GM12801 (cell line): Measurements from ENCODE around the gene OR2A25.

Source experiments
- TF ChIP-seq, protein P1 (sequence below): IDR thresholded peaks from one replicate; pipeline ENCODE4 v1.5.1; 2011; ENCODE audit warnings: control low read depth; ENCODE audit not compliant: insufficient read length; ENCODE audit errors: extremely low read depth

Gene OR2A25

DNA sequence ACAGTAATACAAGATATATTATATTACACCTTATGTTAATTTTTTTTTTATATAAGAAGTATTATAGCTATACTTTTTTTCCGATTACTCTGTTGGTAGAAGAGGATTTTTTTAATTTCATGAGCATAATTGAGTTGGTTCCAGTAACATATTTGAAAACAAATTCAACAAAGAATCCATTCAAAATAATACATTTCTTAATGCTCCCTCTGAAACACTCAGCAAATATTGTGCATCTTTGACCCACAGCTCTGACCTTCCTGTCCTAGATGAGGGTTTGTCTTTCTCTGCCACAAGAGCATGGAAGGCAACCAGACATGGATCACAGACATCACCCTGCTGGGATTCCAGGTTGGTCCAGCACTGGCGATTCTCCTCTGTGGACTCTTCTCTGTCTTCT lies 39.7 kb downstream of the OR2A25 start, which contains the start of gene OR2A2:
Gene OR2A2 (plus strand): TSS at position 301 of the 400 bp plus-strand sequence. CDS start 0 bp downstream, at position 301.
- TF ChIP-seq, protein P1, sequence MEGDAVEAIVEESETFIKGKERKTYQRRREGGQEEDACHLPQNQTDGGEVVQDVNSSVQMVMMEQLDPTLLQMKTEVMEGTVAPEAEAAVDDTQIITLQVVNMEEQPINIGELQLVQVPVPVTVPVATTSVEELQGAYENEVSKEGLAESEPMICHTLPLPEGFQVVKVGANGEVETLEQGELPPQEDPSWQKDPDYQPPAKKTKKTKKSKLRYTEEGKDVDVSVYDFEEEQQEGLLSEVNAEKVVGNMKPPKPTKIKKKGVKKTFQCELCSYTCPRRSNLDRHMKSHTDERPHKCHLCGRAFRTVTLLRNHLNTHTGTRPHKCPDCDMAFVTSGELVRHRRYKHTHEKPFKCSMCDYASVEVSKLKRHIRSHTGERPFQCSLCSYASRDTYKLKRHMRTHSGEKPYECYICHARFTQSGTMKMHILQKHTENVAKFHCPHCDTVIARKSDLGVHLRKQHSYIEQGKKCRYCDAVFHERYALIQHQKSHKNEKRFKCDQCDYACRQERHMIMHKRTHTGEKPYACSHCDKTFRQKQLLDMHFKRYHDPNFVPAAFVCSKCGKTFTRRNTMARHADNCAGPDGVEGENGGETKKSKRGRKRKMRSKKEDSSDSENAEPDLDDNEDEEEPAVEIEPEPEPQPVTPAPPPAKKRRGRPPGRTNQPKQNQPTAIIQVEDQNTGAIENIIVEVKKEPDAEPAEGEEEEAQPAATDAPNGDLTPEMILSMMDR, result no peak

DNA sequence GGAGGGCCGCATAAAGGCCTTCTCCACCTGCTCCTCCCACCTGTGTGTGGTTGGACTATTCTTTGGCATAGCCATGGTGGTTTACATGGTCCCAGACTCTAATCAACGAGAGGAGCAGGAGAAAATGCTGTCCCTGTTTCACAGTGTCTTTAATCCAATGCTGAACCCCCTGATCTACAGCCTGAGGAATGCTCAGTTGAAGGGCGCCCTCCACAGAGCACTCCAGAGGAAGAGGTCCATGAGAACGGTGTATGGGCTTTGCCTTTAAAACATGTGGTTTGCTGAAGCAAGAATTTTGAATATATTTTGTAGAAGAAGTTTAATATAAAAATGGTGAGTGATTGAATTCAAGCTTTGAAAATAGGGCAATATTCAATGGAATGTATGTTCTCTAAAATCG lies 40.7 kb downstream of the OR2A25 start:
- TF ChIP-seq, protein P1, result no peak

DNA sequence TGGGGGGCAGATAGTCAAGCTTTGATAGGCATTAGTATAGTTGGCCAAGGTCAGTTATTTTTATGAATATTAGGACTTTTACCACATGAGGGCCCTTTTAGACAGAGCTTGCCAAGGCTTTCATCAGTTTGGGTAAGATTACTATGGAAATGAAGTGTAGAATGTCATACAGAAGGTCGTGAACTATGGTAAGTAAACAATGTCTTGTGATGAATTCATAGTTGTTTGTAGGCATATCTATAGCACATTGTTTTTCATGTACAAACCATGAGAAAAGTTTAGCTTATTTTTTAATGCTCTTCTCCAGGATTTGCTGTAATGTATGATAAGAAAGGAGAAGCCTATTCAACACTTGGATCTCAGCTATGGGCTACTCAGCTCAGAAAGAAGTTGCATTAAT lies 44.0 kb downstream of the OR2A25 start:
- TF ChIP-seq, protein P1, result no peak

DNA sequence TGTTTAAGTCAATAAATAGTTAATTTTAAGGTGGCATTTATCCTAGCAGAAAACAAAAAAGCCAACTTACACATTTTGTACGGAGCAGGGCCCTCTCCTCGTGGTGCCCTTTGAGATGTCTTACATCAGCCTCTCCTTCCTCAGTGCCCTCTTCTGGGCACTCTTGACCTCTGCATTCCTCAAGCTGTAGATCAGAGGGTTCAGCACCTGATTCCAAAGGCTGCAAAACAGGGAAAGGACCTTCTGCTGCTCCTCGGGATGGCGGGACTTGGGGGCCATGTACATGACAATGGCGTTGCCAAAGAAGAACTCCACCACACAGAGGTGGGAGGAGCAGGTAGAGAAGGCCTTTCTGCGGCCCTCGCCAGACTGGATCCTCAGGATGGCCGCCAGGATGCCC lies 48.7 kb downstream of the OR2A25 start:
- TF ChIP-seq, protein P1, result no peak

DNA sequence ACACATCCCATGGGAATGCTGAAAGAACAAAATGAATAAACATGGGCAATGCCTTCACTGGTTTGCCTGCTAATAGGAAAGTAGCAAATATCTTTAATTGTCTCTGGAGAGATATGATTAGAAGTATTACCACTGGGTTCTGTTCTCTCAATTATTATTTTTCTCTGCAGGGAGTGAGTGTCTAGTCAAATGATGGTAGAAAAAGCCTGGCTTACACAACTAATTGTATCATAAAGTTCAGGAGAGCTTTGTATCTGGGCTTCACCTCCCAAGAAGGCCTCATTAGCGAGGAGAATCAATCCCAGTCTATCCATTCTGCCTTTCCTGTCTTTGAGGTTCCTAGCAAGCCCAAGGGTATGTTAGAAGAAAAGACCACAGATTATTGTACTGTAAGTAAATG lies 53.3 kb downstream of the OR2A25 start, which contains the start of gene OR2A14:
Gene OR2A14 (plus strand): TSS at position 301 of the 400 bp plus-strand sequence. CDS start 5,937 bp downstream, outside the sequence.
- TF ChIP-seq, protein P1, result no peak
